ENCODE results near the gene IGSF5.

Gene IGSF5

GRCh38 chr21:39849014-39849655 is 104.2 kb downstream of the IGSF5 start:
- no peak overlapping the region for H3K4me3 ChIP-seq (ENCODE audit: low read depth, low read length)
- no peak for TF ChIP-seq CTCF (conservative IDR thresholded peaks at IDR 0.05; ENCODE audit: low read depth, low read length)
- no peak for DNase-seq (ENCODE audit: low read depth)

- no peak for DNase-seq (ENCODE audit: low read depth)
- TF ChIP-seq CTCF (conservative IDR thresholded peaks at IDR 0.05; ENCODE audit: low read depth, low read length) = no peak
These were observed 105.3 kb downstream of the IGSF5 start for GRCh38 chr21:39850333-39850732.

GRCh38 chr21:39851002-39851618 is 106.1 kb downstream of the IGSF5 start:
- H3K4me3 ChIP-seq (ENCODE audit: low read depth, low read length) = no peak overlapping the region
- TF ChIP-seq CTCF (conservative IDR thresholded peaks at IDR 0.05; ENCODE audit: low read depth, low read length) = no peak
- no peak for DNase-seq (ENCODE audit: low read depth)

More at GRCh38 chr21:39850333-39850732, 105.3 kb downstream of the IGSF5 start:
- H3K4me3 ChIP-seq (ENCODE audit: low read depth, low read length) = no peak overlapping the region
